Esophagus squamous epithelium (tissue), 4 donors: ENCODE data around the gene PPM1N.

ENCODE experiments used
- CTCF ChIP-seq, 6 experiments: fragments of 450-650 bp in 4 of 6; fragments of 200-600 bp in 2 of 6; sonication (generic) in 2 of 6; IDR thresholded peaks; one replicate each; pipeline ENCODE4 v1.5.1; 2016 to 2019; ENCODE audit warnings: antibody characterized with exemption in 6 of 6, mild to moderate bottlenecking in 4 of 6, moderate library complexity in 4 of 6
- POLR2A ChIP-seq, 4 donors: fragments of 450-650 bp; IDR thresholded peaks; one replicate each; pipeline ENCODE4 v1.6.1; 2017; ENCODE audit warnings: antibody characterized with exemption in 4 of 4, mild to moderate bottlenecking in 4 of 4, moderate library complexity in 3 of 4

DNA sequence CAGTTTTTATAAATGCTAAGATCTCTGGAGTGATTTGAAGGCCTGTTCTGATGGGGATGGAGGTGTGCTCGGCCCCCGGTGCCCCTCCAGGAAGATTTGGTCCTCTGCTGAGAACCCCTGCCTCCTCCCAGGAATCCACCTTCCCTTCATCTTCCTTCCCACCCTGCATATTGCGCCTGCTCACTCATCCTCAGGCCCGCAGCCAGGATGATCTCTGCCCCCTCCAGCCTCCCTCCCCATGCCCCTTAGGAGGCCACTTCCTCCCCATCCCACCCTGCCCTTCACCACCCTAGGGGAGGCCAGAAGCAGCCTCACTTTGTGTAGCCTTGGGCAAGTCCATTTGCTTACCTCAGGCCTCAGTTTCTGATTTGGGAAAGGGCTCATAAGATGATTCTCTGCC, 28.7 kb downstream of the PPM1N start:
- TF ChIP-seq POLR2A (IDR thresholded peaks at IDR 0.05) (no peak), CTCF (IDR thresholded peaks at IDR 0.05) (no peak)
